Measurements from ENCODE around the gene ADM5. TPM values are rescaled to one million over a fixed set of nuclear protein-coding genes. Genes with fewer than 3 reads are reported as not detected.
"Not testable (repeated sequence)": the region's sequence is repeated elsewhere in the genome, so short reads cannot be mapped to it uniquely, and the experiment has no call there.

ADM5 gene
- total RNA-seq, 2 donors from 2014 or later, result 0.24 to 2.0 TPM

DNA sequence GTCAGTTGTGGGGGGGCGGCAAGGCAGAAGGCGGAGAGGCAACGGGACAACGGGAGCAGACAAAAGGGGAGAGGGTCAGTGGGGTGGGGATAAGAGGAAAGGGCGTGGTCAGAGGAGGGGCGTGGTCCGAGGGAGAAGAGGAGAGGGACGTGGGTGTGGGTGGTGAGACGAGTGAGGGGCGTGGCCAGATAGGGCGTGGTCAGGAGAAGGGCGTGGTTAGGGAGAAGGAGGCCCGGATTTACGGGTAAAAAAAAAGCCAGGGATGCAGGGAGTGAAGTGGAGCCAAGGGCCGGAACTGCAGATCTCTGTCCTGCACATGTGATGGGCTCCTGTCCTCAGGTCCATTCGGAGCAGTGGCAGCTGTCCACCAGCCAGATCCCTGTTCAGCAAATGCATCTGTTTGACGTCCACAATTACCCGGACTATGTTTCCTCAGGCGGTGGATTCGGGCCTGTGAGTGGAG lies 23.0 kb downstream of the ADM5 start:
- TF ChIP-seq, protein P1, sequence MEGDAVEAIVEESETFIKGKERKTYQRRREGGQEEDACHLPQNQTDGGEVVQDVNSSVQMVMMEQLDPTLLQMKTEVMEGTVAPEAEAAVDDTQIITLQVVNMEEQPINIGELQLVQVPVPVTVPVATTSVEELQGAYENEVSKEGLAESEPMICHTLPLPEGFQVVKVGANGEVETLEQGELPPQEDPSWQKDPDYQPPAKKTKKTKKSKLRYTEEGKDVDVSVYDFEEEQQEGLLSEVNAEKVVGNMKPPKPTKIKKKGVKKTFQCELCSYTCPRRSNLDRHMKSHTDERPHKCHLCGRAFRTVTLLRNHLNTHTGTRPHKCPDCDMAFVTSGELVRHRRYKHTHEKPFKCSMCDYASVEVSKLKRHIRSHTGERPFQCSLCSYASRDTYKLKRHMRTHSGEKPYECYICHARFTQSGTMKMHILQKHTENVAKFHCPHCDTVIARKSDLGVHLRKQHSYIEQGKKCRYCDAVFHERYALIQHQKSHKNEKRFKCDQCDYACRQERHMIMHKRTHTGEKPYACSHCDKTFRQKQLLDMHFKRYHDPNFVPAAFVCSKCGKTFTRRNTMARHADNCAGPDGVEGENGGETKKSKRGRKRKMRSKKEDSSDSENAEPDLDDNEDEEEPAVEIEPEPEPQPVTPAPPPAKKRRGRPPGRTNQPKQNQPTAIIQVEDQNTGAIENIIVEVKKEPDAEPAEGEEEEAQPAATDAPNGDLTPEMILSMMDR (IDR thresholded peaks at IDR 0.05), result no peak
- Histone ChIP-seq H3K27me3 (no peaks in the 10 kb centered on the region), H3K36me3 (no peaks in the 10 kb centered on the region), H3K27ac (no peak overlapping the region), H3K4me3 (no peak overlapping the region), H3K9me3 (no peaks in the 10 kb centered on the region), H3K9ac (ENCODE audit: low read depth in 2 of 2, low read length in 2 of 2) (no peak overlapping the region), H3K4me1 (no peaks in the 10 kb centered on the region)
- DNase-seq, result peak; percentile 65
- intact Hi-C loops (cut with DNase I), result no loop called here

DNA sequence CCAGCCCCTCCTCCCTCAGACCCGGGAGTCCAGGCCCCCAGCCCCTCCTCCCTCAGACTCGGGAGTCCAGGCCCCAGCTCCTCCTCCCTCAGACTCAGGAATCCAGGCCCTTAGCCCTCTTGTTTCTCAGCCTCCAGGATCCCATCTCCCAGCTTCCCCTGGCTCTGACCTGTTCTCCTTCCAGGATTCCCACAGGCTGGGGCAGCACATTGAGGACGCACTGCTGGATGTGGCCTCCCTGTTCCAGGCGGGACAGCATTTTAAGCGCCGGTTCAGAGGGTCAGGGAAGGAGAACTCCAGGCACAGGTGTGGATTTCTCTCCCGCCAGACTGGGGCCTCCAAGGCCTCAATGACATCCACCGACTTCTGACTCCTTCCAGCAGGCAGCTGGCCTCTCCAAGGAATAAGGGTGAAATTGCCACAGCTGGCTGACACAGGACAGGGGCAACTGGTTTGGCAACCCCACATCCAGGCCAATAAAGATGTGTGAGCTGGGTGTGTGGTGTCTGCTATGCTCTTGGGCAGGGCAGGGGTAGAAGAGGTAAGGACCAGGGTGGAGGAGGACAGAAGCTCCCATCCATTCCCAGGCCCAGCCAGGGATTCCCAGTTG lies 23.9 kb downstream of the ADM5 start:
- intact Hi-C loops (cut with DNase I), result no loop called here
- H3K4me3 ChIP-seq, result no peak overlapping the region
- H3K27me3 ChIP-seq, result no peaks in the 10 kb centered on the region

DNA sequence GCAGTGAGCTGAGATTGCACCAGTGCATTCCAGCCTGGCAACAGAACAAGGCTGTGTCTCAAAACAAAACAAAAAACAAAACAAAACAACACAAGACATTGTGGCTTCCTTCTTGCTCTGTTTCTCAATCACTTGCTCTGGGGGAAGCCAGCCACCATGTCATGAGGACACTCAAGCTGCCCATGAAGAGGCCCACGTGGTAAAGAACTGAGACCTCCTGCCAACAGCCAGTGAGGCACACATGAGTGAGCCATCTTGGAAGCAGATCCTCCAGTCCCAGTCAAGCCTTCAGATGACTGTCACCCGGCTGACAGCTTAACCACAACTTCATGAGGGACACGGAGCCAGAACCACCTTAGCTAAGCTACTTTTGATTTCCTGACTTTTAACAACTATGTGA lies 26.8 kb downstream of the ADM5 start:
- no peak for DNase-seq
- TF ChIP-seq, protein P1 (IDR thresholded peaks at IDR 0.05), result no peak
- no peaks in the 10 kb centered on the region for H3K36me3 ChIP-seq
- no peaks in the 10 kb centered on the region for H3K9me3 ChIP-seq
- H3K4me1 ChIP-seq, result no peaks in the 10 kb centered on the region
- no peak overlapping the region for H3K27ac ChIP-seq
- no peak overlapping the region for H3K9ac ChIP-seq (ENCODE audit: low read depth in 2 of 2, low read length in 2 of 2)
- intact Hi-C loops (cut with DNase I), result no loop called here
- no peak overlapping the region for H3K4me3 ChIP-seq
- H3K27me3 ChIP-seq, result no peaks in the 10 kb centered on the region

More for the DNA sequence above, 23.9 kb downstream of the ADM5 start:
- TF ChIP-seq, protein P1 (IDR thresholded peaks at IDR 0.05), result no peak
- Histone ChIP-seq H3K27ac (no peak overlapping the region), H3K4me1 (no peaks in the 10 kb centered on the region), H3K9ac (ENCODE audit: low read depth in 2 of 2, low read length in 2 of 2) (no peak overlapping the region), H3K9me3 (no peaks in the 10 kb centered on the region), H3K36me3 (no peaks in the 10 kb centered on the region)
- no peak for DNase-seq

DNA sequence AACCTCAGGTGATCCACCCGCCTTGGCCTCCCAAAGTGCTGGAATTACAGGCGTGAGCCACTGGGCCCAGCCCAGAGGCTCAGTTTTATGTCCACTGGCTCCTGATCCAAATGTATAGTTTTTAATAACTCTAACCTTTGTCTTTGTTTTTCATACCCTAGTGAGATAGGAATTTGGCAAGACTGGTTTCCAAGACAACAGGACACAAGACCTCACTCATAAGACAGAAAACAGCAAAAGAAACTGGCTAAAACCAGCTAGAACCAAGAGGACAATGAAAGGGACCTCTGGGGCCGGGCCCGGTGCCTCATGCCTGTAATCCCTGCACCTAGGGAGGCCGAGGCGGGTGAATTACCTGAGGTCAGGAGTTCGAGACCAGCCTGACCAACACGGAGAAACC lies 29.1 kb downstream of the ADM5 start:
- TF ChIP-seq, protein P1 (IDR thresholded peaks at IDR 0.05), result no peak
- H3K4me1 ChIP-seq, result no peaks in the 10 kb centered on the region
- H3K36me3 ChIP-seq, result no peaks in the 10 kb centered on the region
- intact Hi-C loops (cut with DNase I), result no loop called here
- H3K27ac ChIP-seq, result no peak overlapping the region
- no peaks in the 10 kb centered on the region for H3K9me3 ChIP-seq
- H3K27me3 ChIP-seq, result no peaks in the 10 kb centered on the region
- no peak for DNase-seq
- no peak overlapping the region for H3K4me3 ChIP-seq
- no peak overlapping the region for H3K9ac ChIP-seq (ENCODE audit: low read depth in 2 of 2, low read length in 2 of 2)

DNA sequence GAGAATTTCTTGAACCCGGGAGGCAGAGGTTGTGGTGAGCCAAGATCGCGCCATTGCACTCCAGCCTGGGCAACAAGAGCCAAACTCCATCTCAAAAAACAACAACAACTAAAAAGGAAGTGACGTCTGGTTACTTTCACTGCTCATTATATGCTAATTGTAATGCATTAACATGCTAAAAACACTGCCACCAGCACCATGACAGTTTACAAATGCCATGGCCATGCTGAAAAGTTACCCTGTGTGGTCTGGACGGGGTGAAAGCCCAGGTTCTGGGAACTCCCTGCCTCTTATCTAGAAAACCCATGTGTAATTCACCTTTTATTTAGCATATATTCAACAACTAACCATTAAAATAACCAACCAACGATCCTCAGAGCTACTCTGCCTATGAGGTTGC lies 29.6 kb downstream of the ADM5 start:
- H3K4me3 ChIP-seq, result no peak overlapping the region
- intact Hi-C loops (cut with DNase I), result no loop called here

DNA sequence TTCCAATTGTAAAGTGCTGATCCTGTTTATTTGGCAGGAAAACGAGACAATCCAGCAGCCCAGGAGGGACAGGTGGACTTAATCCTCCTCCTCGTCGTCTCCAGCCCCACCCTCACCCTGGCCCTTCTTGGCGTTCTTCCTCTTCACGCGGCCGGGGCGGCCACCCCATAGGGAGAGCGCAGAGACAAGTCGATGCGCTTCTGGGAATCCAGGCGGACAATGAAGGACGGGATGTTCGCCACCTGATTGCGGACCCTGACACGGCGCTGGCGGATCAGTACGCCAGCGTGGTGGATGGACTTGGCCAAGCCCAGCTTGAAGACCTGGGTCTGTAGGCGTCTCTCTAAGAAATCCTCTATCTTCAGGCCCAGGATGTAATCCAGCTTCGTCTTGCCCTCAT lies 30.0 kb downstream of the ADM5 start:
- H3K36me3 ChIP-seq; H3K9me3 ChIP-seq; H3K4me1 ChIP-seq; H3K27me3 ChIP-seq; intact Hi-C loops (cut with DNase I); H3K27ac ChIP-seq; DNase-seq; H3K9ac ChIP-seq (ENCODE audit: low read depth in 2 of 2, low read length in 2 of 2); H3K4me3 ChIP-seq: not testable (repeated sequence)

More for the DNA sequence above, 29.6 kb downstream of the ADM5 start:
- no peaks in the 10 kb centered on the region for H3K36me3 ChIP-seq
- no peak overlapping the region for H3K27ac ChIP-seq
- no peaks in the 10 kb centered on the region for H3K27me3 ChIP-seq
- TF ChIP-seq, protein P1 (IDR thresholded peaks at IDR 0.05), result no peak
- H3K9me3 ChIP-seq, result no peaks in the 10 kb centered on the region
- H3K9ac ChIP-seq (ENCODE audit: low read depth in 2 of 2, low read length in 2 of 2), result no peak overlapping the region
- DNase-seq, result no peak
- no peaks in the 10 kb centered on the region for H3K4me1 ChIP-seq
